Endothelial cell of umbilical vein (primary cell): Measurements from ENCODE around the gene UBE2H. TPM values are rescaled to one million over a fixed set of nuclear protein-coding genes. Genes with fewer than 3 reads are reported as not detected.

ENCODE experiments used
- BruUV-seq: library from RNA; stranded (reverse); fragments of 400-500 nt; replicated peaks from 2 replicates; lab custom pipeline; 2021; lab: Mats Ljungman, UMichigan
- CTCF ChIA-PET: fragments of 300-600, 350-600 bp; sonication (Branson Sonifier 250); formaldehyde crosslinking; loops from one replicate; lab custom pipeline; 2021; ENCODE audit warnings: antibody characterized with exemption, inconsistent platforms; lab: Charles Lee
- POLR2A ChIA-PET: fragments of 300-600, 350-600 bp; sonication (Branson Sonifier 250); formaldehyde crosslinking; loops from one replicate; lab custom pipeline; 2021; ENCODE audit warnings: antibody characterized with exemption, inconsistent platforms; lab: Charles Lee
- DNase-seq: peaks from one replicate; pipeline ENCODE4 v3.0.0-alpha.2; 2011; ENCODE audit warnings: low read depth, low spot score
- FAIRE-seq: peaks from 2 replicates; lab custom pipeline; 2011; peaks lifted over from hg19 to GRCh38; lab: Jason Lieb, UNC
- H2AFZ ChIP-seq: 2 replicates; pipeline ENCODE4 v1.6.0; 2012; ENCODE audit warnings: low read depth, low read length, control low read depth, inconsistent platforms
- H3K27ac ChIP-seq: 2 replicates; pipeline ENCODE4 v1.5.1; 2011; ENCODE audit warnings: low read depth, mild to moderate bottlenecking, control low read depth, low read length, moderate library complexity; ENCODE audit not compliant: insufficient read depth
- H3K27me3 ChIP-seq, 2 experiments: 2 replicates each; pipeline versions ENCODE4 v1.6.0 to v1.6.1; 2011; ENCODE audit warnings: low read length in 2 of 2, mixed read lengths in 1 of 2; ENCODE audit not compliant: control insufficient read depth in 2 of 2, insufficient read depth in 2 of 2
- H3K36me3 ChIP-seq, 2 experiments: 2 replicates in 1 of 2; 3 replicates in 1 of 2; pipeline ENCODE4 v1.5.1; 2011; ENCODE audit warnings: low read length in 2 of 2, mild to moderate bottlenecking in 1 of 2, moderate library complexity in 1 of 2; ENCODE audit not compliant: control insufficient read depth in 2 of 2, insufficient read depth in 2 of 2; ENCODE audit errors: extremely low read depth in 1 of 2
- H3K4me1 ChIP-seq: 3 replicates; pipeline ENCODE4 v1.5.1; 2011; ENCODE audit warnings: mild to moderate bottlenecking, low read length; ENCODE audit not compliant: control insufficient read depth, insufficient read depth; ENCODE audit errors: extremely low read depth
- H3K4me2 ChIP-seq: 2 replicates; pipeline ENCODE4 v1.6.1; 2011; ENCODE audit warnings: low read length, control low read depth, mixed read lengths; ENCODE audit not compliant: insufficient read depth
- H3K4me3 ChIP-seq, 3 experiments: fragments of 200-600 bp in 1 of 3; sonication (generic), shearing (Covaris generic) in 1 of 3; replicated peaks in 1 of 3; 2 replicates each; pipeline ENCODE4 v1.5.1; 2011 to 2016; ENCODE audit warnings: control low read depth in 3 of 3, low read length in 3 of 3, mild to moderate bottlenecking in 2 of 3, inconsistent platforms in 1 of 3, low read depth in 1 of 3, moderate library complexity in 1 of 3; ENCODE audit not compliant: insufficient read depth in 1 of 3
- H3K79me2 ChIP-seq: 2 replicates; pipeline ENCODE4 v1.6.0; 2012; ENCODE audit warnings: low read length, inconsistent platforms; ENCODE audit not compliant: control insufficient read depth, insufficient read depth
- H3K9ac ChIP-seq: replicated peaks from 2 replicates; pipeline ENCODE3; 2011; ENCODE audit warnings: low read length, control low read depth; ENCODE audit not compliant: insufficient read depth; ENCODE audit errors: extremely low read depth
- H3K9me1 ChIP-seq: replicated peaks from 3 replicates; pipeline ENCODE4 v1.6.0; 2011; ENCODE audit warnings: mild to moderate bottlenecking, low read length; ENCODE audit not compliant: control insufficient read depth, insufficient read depth; ENCODE audit errors: extremely low read depth
- H3K9me3 ChIP-seq: replicated peaks from 2 replicates; pipeline ENCODE4 v1.5.1; 2012; ENCODE audit warnings: low read length, inconsistent platforms; ENCODE audit not compliant: control insufficient read depth, insufficient read depth
- H4K20me1 ChIP-seq: replicated peaks from 2 replicates; pipeline ENCODE3; 2011; ENCODE audit warnings: mild to moderate bottlenecking, low read length; ENCODE audit not compliant: control insufficient read depth, insufficient read depth; ENCODE audit errors: extremely low read depth
- EZH2 ChIP-seq: IDR thresholded peaks from 2 replicates; pipeline ENCODE4 v1.6.1; 2012; ENCODE audit warnings: borderline replicate concordance, low read depth, mild to moderate bottlenecking, moderate library complexity, low read length, inconsistent platforms; ENCODE audit not compliant: severe bottlenecking
- FOS ChIP-seq: IDR thresholded peaks from 2 replicates; pipeline ENCODE4 v1.6.1; 2011; ENCODE audit warnings: mild to moderate bottlenecking, low read length, moderate library complexity, borderline replicate concordance; ENCODE audit not compliant: insufficient read depth
- GATA2 ChIP-seq: IDR thresholded peaks from 2 replicates; pipeline ENCODE4 v1.7.0; 2011; ENCODE audit warnings: low read depth, mild to moderate bottlenecking, moderate library complexity, mixed read lengths, low read length; ENCODE audit not compliant: insufficient read length, insufficient read depth
- JUN ChIP-seq: IDR thresholded peaks from 2 replicates; pipeline ENCODE4 v1.6.1; 2011; ENCODE audit warnings: borderline replicate concordance, low read depth; ENCODE audit not compliant: insufficient read length, insufficient read depth
- MYC ChIP-seq: IDR thresholded peaks from one replicate; pipeline ENCODE4 v1.6.1; 2011; ENCODE audit warnings: mild to moderate bottlenecking, low read depth, low read length
- POLR2A ChIP-seq: IDR thresholded peaks from 2 replicates; pipeline ENCODE4 v1.6.1; 2012; ENCODE audit warnings: low read depth, mild to moderate bottlenecking, control low read depth, low read length
- POLR2AphosphoS5 ChIP-seq: IDR thresholded peaks from 2 replicates; pipeline ENCODE4 v1.6.1; 2012; ENCODE audit warnings: low read depth, mild to moderate bottlenecking, control low read depth, low read length, moderate library complexity; ENCODE audit not compliant: insufficient read depth
- dilution Hi-C: fragments of 300-500 bp; cut with MboI; formaldehyde crosslinking; loops from one replicate; pipeline ENCODE4 v1.15.0; 2019; ENCODE audit warnings: low sequenced_read_pairs; ENCODE audit not compliant: extremely low pct_ligation_motif_present
- intact Hi-C: fragments of 100-400 bp; cut with micrococcal nuclease; formaldehyde crosslinking; loops from one replicate; pipeline ENCODE4 v1.10.0; 2022
- polyA plus RNA-seq, 4 experiments: library from polyadenylated mRNA; depleted of rRNA in 3 of 4; stranded (reverse) in 3 of 4; unstranded in 1 of 4; fragments of >200 nt; gene quantifications; 2 replicates each; pipeline versions ENCODE4 v1.2.1 to v1.2.3, GENCODE V29; 2011 to 2012; ENCODE audit warnings: missing spikeins in 1 of 4
- total RNA-seq: library from RNA; stranded (reverse); gene quantifications from 2 replicates; pipeline ENCODE4 v1.2.3, GENCODE V29; 2021
- TF ChIP-seq, protein P1 (sequence below), 2 donors: IDR thresholded peaks; 1 replicate in 1 of 2; 2 replicates in 1 of 2; pipeline ENCODE4 v1.5.1; 2011; ENCODE audit warnings: low read length in 2 of 2, mild to moderate bottlenecking in 2 of 2, moderate library complexity in 2 of 2, control low read depth in 1 of 2, inconsistent platforms in 1 of 2, low read depth in 1 of 2; ENCODE audit not compliant: insufficient read depth in 1 of 2; ENCODE audit errors: extremely low read depth in 1 of 2
- TF ChIP-seq, protein P2 (sequence below): IDR thresholded peaks from 2 replicates; pipeline ENCODE4 v1.6.1; 2011; ENCODE audit not compliant: insufficient read depth, insufficient read length

Gene UBE2H
- total and polyA plus RNA-seq, 2 donors (not counting 3 experiments of a cell fraction or from before 2014, with no cell fraction given): 51.7 to 90.1 TPM

DNA sequence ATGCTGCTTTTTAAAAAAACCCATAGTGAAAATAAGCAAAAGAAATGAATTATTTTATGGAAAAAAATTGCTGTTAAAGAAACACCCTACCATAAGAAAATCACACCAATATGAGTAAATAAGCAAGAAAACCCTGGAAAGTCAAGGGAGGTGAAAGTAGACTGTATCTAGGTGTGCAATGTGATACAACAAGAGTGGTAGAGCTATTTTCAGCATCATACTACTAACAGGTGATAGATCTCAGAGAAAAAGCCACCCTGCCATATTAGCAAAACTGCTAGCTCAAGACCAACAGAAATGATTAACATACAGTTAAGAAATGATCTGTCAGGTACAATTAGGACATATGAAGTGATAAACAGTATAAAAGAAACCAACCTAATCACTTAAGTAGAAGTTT is 54.8 kb downstream of the UBE2H start:
- no peaks in the 10 kb centered on the region for H3K9me1 ChIP-seq
- no peak overlapping the region for H3K4me2 ChIP-seq
- DNase-seq (no peak), FAIRE-seq (no peak)
- peaks cover 16% of the 10 kb centered on the region for H3K4me1 ChIP-seq
- H2AFZ ChIP-seq: no peak overlapping the region
- dilution Hi-C loops: no loop called here
- H4K20me1 ChIP-seq: peaks cover 2% of the 10 kb centered on the region
- no peaks in the 10 kb centered on the region for H3K9me3 ChIP-seq
- ChIA-PET CTCF (interaction anchor here (1.0 to 3.1 kb wide), 5 partner anchors 10 to 35 kb away, joined by 3 to 11 read pairs (median 4); no protein-coding TSS in a partner anchor), POLR2A (no interaction called here)
- H3K79me2 ChIP-seq: peaks cover 15% of the 10 kb centered on the region
- no peak overlapping the region for H3K4me3 ChIP-seq
- H3K27me3 ChIP-seq: no peaks in the 10 kb centered on the region
- no TSS peak for BruUV-seq
- no peak for TF ChIP-seq GATA2
- TF ChIP-seq, protein P1, sequence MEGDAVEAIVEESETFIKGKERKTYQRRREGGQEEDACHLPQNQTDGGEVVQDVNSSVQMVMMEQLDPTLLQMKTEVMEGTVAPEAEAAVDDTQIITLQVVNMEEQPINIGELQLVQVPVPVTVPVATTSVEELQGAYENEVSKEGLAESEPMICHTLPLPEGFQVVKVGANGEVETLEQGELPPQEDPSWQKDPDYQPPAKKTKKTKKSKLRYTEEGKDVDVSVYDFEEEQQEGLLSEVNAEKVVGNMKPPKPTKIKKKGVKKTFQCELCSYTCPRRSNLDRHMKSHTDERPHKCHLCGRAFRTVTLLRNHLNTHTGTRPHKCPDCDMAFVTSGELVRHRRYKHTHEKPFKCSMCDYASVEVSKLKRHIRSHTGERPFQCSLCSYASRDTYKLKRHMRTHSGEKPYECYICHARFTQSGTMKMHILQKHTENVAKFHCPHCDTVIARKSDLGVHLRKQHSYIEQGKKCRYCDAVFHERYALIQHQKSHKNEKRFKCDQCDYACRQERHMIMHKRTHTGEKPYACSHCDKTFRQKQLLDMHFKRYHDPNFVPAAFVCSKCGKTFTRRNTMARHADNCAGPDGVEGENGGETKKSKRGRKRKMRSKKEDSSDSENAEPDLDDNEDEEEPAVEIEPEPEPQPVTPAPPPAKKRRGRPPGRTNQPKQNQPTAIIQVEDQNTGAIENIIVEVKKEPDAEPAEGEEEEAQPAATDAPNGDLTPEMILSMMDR (IDR thresholded peaks at IDR 0.05; ENCODE audit: extremely low read depth in 1 of 2, insufficient read depth in 1 of 2, low read depth in 1 of 2, low read length in 2 of 2): no peak
- no peak for TF ChIP-seq POLR2A
- TF ChIP-seq POLR2AphosphoS5: no peak
- TF ChIP-seq, protein P2, sequence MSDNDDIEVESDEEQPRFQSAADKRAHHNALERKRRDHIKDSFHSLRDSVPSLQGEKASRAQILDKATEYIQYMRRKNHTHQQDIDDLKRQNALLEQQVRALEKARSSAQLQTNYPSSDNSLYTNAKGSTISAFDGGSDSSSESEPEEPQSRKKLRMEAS: no peak
- TF ChIP-seq EZH2: no peak
- TF ChIP-seq JUN: no peak
- TF ChIP-seq FOS: no peak
- no peak for TF ChIP-seq MYC
- peaks cover 0 to 4% of the 10 kb centered on the region in 2 experiments for H3K36me3 ChIP-seq
- intact Hi-C loops: loop anchor here (5.0 kb wide), 1 partner anchor 46 kb away; no protein-coding TSS in a partner anchor
- no peak overlapping the region for H3K27ac ChIP-seq
- no peak overlapping the region for H3K9ac ChIP-seq
